ENCODE results near the gene CXCR4. TPM values are rescaled to one million over a fixed set of nuclear protein-coding genes. Genes with fewer than 3 reads are reported as not detected.

CXCR4 gene
- total and polyA plus RNA-seq, 9 of the 15 experiments (the other 6 are each of a cell fraction or from before 2014, with no cell fraction given): 0.07 to 0.45 (median 0.17) TPM; not detected in 3

- ChIA-PET POLR2A (no interaction called here), CTCF (ENCODE audit: low intra/inter-chr PET ratio) (interaction anchor here (0.7 kb wide), 1 partner anchor 41 kb away, joined by 5 read pairs; no protein-coding TSS in a partner anchor)
- peak; percentile 67 for ATAC-seq
- Histone ChIP-seq H3K79me2 (ENCODE audit: control insufficient read depth, insufficient read depth, low read length) (no peaks in the 10 kb centered on the region), H3K9me3 (replicated peaks; ENCODE audit: control insufficient read depth, insufficient read depth, low read depth, low read length) (no peaks in the 10 kb centered on the region), H4K20me1 (replicated peaks; ENCODE audit: control insufficient read depth, insufficient read depth, low read length) (peaks cover 4% of the 10 kb centered on the region; the same call in 1 of the 2 replicates), H3K9ac (ENCODE audit: insufficient read depth in 1 of 2, low read depth in 2 of 2, low read length in 2 of 2) (peak overlapping the region in 1 of 2 experiments; percentile 42; a peak in 1 of 4 replicates), H3K4me1 (replicated peaks in 1 of 2; ENCODE audit: control insufficient read depth in 2 of 2, insufficient read depth in 2 of 2, low read length in 2 of 2) (peaks cover 0 to 19% of the 10 kb centered on the region in 2 experiments; a peak in 3 of 5 replicates), H3K9me1 (ENCODE audit: control insufficient read depth, insufficient read depth, low read length) (no peaks in the 10 kb centered on the region), H3K4me3 (no peak overlapping the region), H3K27me3 (ENCODE audit: control insufficient read depth in 2 of 2, insufficient read depth in 2 of 2, low read length in 2 of 2) (peaks cover 23 to 35% of the 10 kb centered on the region in 2 experiments), H3K36me3 (ENCODE audit: control insufficient read depth, insufficient read depth, low read length) (no peaks in the 10 kb centered on the region), H3K27ac (ENCODE audit: extremely low read depth, low read depth, low read length) (no peak overlapping the region), H2AFZ (ENCODE audit: low read depth, low read length) (no peak overlapping the region), H3K4me2 (ENCODE audit: insufficient read depth, low read length) (peak overlapping the region; percentile 74)
- FAIRE-seq: peak; percentile 37
- BruUV-seq (replicated peaks): no TSS peak
- peak; percentile 8 to 55 (median 44) for DNase-seq (ENCODE audit: extremely low read depth in 1 of 4, low spot score in 3 of 4)
- in situ Hi-C loops (cut with MboI): no loop called here
- intact Hi-C loops (cut with micrococcal nuclease): no loop called here
- TF ChIP-seq, protein P1, sequence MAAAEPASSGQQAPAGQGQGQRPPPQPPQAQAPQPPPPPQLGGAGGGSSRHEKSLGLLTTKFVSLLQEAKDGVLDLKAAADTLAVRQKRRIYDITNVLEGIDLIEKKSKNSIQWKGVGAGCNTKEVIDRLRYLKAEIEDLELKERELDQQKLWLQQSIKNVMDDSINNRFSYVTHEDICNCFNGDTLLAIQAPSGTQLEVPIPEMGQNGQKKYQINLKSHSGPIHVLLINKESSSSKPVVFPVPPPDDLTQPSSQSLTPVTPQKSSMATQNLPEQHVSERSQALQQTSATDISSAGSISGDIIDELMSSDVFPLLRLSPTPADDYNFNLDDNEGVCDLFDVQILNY (CRISPR knock-in tag; IDR thresholded peaks at IDR 0.05): no peak
- TF ChIP-seq HNRNPL (IDR thresholded peaks at IDR 0.05; ENCODE audit: low read depth, low read length) (no peak), SNAPC5 (CRISPR knock-in tag; IDR thresholded peaks at IDR 0.05) (no peak), CEBPZ (IDR thresholded peaks at IDR 0.05; ENCODE audit: borderline replicate concordance, low read depth, low read length) (no peak), POLR2AphosphoS5 (IDR thresholded peaks at IDR 0.05; ENCODE audit: control insufficient read depth, insufficient read depth, low read depth, low read length) (no peak), PRPF4 (IDR thresholded peaks at IDR 0.05; ENCODE audit: insufficient read depth, low read depth, low read length, poor library complexity, severe bottlenecking) (no peak), NR2C1 (IDR thresholded peaks at IDR 0.05) (no peak), NR2C1 (tag; IDR thresholded peaks at IDR 0.05) (no peak), SIN3B (IDR thresholded peaks at IDR 0.05; ENCODE audit: low read depth) (no peak)
- WGBS (ENCODE audit: insufficient coverage, low coverage, missing lambda C conversion rate): 12% methylated on average over 34 of the region's 52 CpGs
Measured at GRCh38 chr2:136118819-136119716, 1.1 kb upstream of the CXCR4 start.

Measured in K562 (cell line).